GM03348 (cell line): ENCODE data around the gene SPEM3.

Source experiments
- DNase-seq: peaks from one replicate; pipeline ENCODE4 v3.0.0; 2012; ENCODE audit warnings: low spot score

The SPEM3 gene

GRCh38 chr17:7421186-7421585 lies 7.5 kb upstream of the SPEM3 start:
- DNase-seq = no peak

GRCh38 chr17:7423679-7424078 lies 5.0 kb upstream of the SPEM3 start:
- DNase-seq = no peak

GRCh38 chr17:7425316-7425715 lies 3.3 kb upstream of the SPEM3 start, which contains the start of gene SPEM2:
Gene SPEM2 (plus strand): TSS chr17:7425616. CDS start chr17:7425689, 73 bp downstream.
- no peak for DNase-seq

GRCh38 chr17:7425756-7426155 lies 2.9 kb upstream of the SPEM3 start:
- DNase-seq = no peak

- no peak for DNase-seq
These were observed 2.3 kb upstream of the SPEM3 start for GRCh38 chr17:7426203-7426863.

- DNase-seq = no peak
These were observed 1.7 kb upstream of the SPEM3 start for GRCh38 chr17:7426896-7427489.

- DNase-seq = no peak
These were observed 1.1 kb upstream of the SPEM3 start for GRCh38 chr17:7427549-7427948.

- DNase-seq = no peak
These were observed 1.1 kb downstream of the SPEM3 start for GRCh38 chr17:7429722-7430121.

GRCh38 chr17:7431231-7431630 lies 2.6 kb downstream of the SPEM3 start:
- no peak for DNase-seq

- no peak for DNase-seq
These were observed 3.6 kb downstream of the SPEM3 start for GRCh38 chr17:7432296-7432695.

GRCh38 chr17:7435676-7436555 lies 7.3 kb downstream of the SPEM3 start:
- DNase-seq = no peak

- DNase-seq = peak; percentile 91
These were observed 8.1 kb downstream of the SPEM3 start for GRCh38 chr17:7436556-7437368.

GRCh38 chr17:7437369-7437863 lies 8.8 kb downstream of the SPEM3 start:
- no peak for DNase-seq

- DNase-seq = no peak
These were observed 9.4 kb downstream of the SPEM3 start for GRCh38 chr17:7437950-7438614.

GRCh38 chr17:7438656-7439460 lies 10.2 kb downstream of the SPEM3 start:
- no peak for DNase-seq

GRCh38 chr17:7439462-7440112 lies 10.9 kb downstream of the SPEM3 start, which contains the start of gene FGF11:
Gene FGF11 (plus strand): TSS chr17:7439512. CDS start chr17:7439621, 109 bp downstream.
- no peak for DNase-seq

GRCh38 chr17:7440113-7440833 lies 11.6 kb downstream of the SPEM3 start:
- DNase-seq = peak; percentile 37

- no peak for DNase-seq
These were observed 12.2 kb downstream of the SPEM3 start for GRCh38 chr17:7440834-7441195.

GRCh38 chr17:7441266-7441665 lies 12.6 kb downstream of the SPEM3 start:
- DNase-seq = no peak
